Erythroblast (primary cell): ENCODE data around the gene COX19.

ENCODE experiments used
- GATA1 ChIP-seq: IDR thresholded peaks from 2 replicates; pipeline ENCODE4 v1.6.1; 2011; ENCODE audit warnings: low read depth, mild to moderate bottlenecking, control low read depth, low read length, moderate library complexity
- POLR2A ChIP-seq: IDR thresholded peaks from 2 replicates; pipeline ENCODE4 v1.6.1; 2011; ENCODE audit warnings: mild to moderate bottlenecking, low read length

DNA sequence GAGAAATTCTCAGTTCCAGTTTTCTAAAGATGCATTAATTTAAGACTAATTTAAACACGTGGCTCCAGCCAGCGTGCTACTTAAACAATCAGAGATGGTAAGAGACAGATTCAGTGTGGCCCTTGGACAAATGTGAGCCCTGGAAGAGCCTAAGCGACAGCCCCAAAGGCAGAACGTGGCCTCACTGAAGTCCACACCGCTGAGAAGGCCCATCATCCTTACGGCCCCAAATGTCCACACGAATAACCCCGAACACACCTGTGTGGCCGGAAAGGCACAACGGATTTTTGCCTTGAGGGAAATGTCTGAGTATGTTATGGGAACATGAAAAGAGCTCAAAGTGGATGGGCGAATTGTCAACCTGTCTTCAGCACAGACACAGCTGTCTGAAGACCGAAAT lies 3.2 kb downstream of the COX19 start:
- TF ChIP-seq POLR2A (no peak), GATA1 (no peak)
